ENCODE data around the gene BCDIN3D.
A peak's percentile ranks its signal among the peaks of the same experiment; 100 is the strongest.
"Not testable (repeated sequence)": the region's sequence is repeated elsewhere in the genome, so short reads cannot be mapped to it uniquely, and the experiment has no call there.

BCDIN3D gene

GRCh38 chr12:49877066-49877465, 34.2 kb upstream of the BCDIN3D start:
- DNase-seq, result no peak

- DNase-seq, result no peak
These were observed 33.2 kb upstream of the BCDIN3D start for GRCh38 chr12:49876070-49876469.

- DNase-seq, result no peak
These were observed 32.3 kb upstream of the BCDIN3D start for GRCh38 chr12:49875115-49875720.

- peak in 27 of 56 donors; percentile 23 to 72 (median 46) for DNase-seq
These were observed 31.4 kb upstream of the BCDIN3D start for GRCh38 chr12:49874142-49874897.

- peak in 9 of 56 donors; percentile 19 to 63 (median 39) for DNase-seq
These were observed 30.5 kb upstream of the BCDIN3D start for GRCh38 chr12:49873361-49873934.

GRCh38 chr12:49872781-49873181, 29.9 kb upstream of the BCDIN3D start:
- DNase-seq, result peak in 11 of 56 donors; percentile 20 to 68 (median 30)

- no peak for DNase-seq
These were observed 29.5 kb upstream of the BCDIN3D start for GRCh38 chr12:49872381-49872780.

- DNase-seq, result not testable (repeated sequence)
These were observed 28.9 kb upstream of the BCDIN3D start for GRCh38 chr12:49871811-49872251.

- no peak for DNase-seq
These were observed 28.3 kb upstream of the BCDIN3D start for GRCh38 chr12:49871263-49871561.

GRCh38 chr12:49870501-49871262, 27.8 kb upstream of the BCDIN3D start:
- DNase-seq, result no peak

- DNase-seq, result no peak
These were observed 27.1 kb upstream of the BCDIN3D start for GRCh38 chr12:49869816-49870500.

GRCh38 chr12:49868952-49869815, 26.3 kb upstream of the BCDIN3D start:
- DNase-seq, result peak in 39 of 56 donors; percentile 25 to 85 (median 53)

GRCh38 chr12:49868449-49868848, 25.5 kb upstream of the BCDIN3D start:
- DNase-seq, result no peak

- no peak for DNase-seq
These were observed 24.9 kb upstream of the BCDIN3D start for GRCh38 chr12:49867570-49868341.

- peak in 44 of 56 donors; percentile 15 to 76 (median 46) for DNase-seq
These were observed 24.1 kb upstream of the BCDIN3D start for GRCh38 chr12:49866859-49867569.

- DNase-seq, result no peak
These were observed 22.9 kb upstream of the BCDIN3D start for GRCh38 chr12:49865782-49866135.

- no peak for DNase-seq
These were observed 22.3 kb upstream of the BCDIN3D start for GRCh38 chr12:49865109-49865781.

- no peak for DNase-seq
These were observed 21.8 kb upstream of the BCDIN3D start for GRCh38 chr12:49864798-49865090.

Data from amygdala (tissue), 56 donors.